Measurements from ENCODE around the gene DAPK1.

Gene DAPK1

GRCh38 chr9:87564791-87565241 lies 67.1 kb downstream of the DAPK1 start:
- Histone ChIP-seq H3K4me3 (ENCODE audit: low read depth, low read length) (no peak overlapping the region), H3K36me3 (ENCODE audit: control insufficient read depth in 2 of 2, insufficient read depth in 1 of 2, low read length in 2 of 2) (no peaks in the 10 kb centered on the region), H3K9me3 (ENCODE audit: control insufficient read depth, insufficient read depth, low read depth, low read length) (no peaks in the 10 kb centered on the region), H3K4me1 (ENCODE audit: control insufficient read depth, insufficient read depth, low read length) (peaks cover 9% of the 10 kb centered on the region), H3K27ac (ENCODE audit: extremely low read depth, low read depth, low read length) (no peak overlapping the region)
- POLR2A ChIA-PET: no interaction called here
- CTCF ChIA-PET: no interaction called here
- TF ChIP-seq ZNF558 (tag by site-specific recombination; IDR thresholded peaks at IDR 0.05) (no peak), ZNF664 (tag by site-specific recombination; IDR thresholded peaks at IDR 0.05) (no peak), ZNF274 (IDR thresholded peaks at IDR 0.05; ENCODE audit: low read length) (no peak), ZNF274 (tag by site-specific recombination; IDR thresholded peaks at IDR 0.05; ENCODE audit: borderline replicate concordance) (no peak), OVOL3 (tag by site-specific recombination; IDR thresholded peaks at IDR 0.05) (no peak), ZNF473 (tag by site-specific recombination; IDR thresholded peaks at IDR 0.05) (no peak), ZNF169 (tag by site-specific recombination; IDR thresholded peaks at IDR 0.05) (no peak), TRIM28 (IDR thresholded peaks at IDR 0.05; ENCODE audit: borderline replicate concordance, low read length) (no peak), ZNF157 (tag by site-specific recombination; IDR thresholded peaks at IDR 0.05) (no peak), MZF1 (tag by site-specific recombination; IDR thresholded peaks at IDR 0.05; ENCODE audit: borderline replicate concordance) (no peak), ZBTB48 (tag by site-specific recombination; IDR thresholded peaks at IDR 0.05) (no peak), ZNF324 (tag by site-specific recombination; IDR thresholded peaks at IDR 0.05) (no peak)
- TF ChIP-seq, protein P1, sequence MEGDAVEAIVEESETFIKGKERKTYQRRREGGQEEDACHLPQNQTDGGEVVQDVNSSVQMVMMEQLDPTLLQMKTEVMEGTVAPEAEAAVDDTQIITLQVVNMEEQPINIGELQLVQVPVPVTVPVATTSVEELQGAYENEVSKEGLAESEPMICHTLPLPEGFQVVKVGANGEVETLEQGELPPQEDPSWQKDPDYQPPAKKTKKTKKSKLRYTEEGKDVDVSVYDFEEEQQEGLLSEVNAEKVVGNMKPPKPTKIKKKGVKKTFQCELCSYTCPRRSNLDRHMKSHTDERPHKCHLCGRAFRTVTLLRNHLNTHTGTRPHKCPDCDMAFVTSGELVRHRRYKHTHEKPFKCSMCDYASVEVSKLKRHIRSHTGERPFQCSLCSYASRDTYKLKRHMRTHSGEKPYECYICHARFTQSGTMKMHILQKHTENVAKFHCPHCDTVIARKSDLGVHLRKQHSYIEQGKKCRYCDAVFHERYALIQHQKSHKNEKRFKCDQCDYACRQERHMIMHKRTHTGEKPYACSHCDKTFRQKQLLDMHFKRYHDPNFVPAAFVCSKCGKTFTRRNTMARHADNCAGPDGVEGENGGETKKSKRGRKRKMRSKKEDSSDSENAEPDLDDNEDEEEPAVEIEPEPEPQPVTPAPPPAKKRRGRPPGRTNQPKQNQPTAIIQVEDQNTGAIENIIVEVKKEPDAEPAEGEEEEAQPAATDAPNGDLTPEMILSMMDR (tag by site-specific recombination; IDR thresholded peaks at IDR 0.05): no peak

GRCh38 chr9:87567001-87567400 lies 69.3 kb downstream of the DAPK1 start:
- H3K4me1 ChIP-seq (ENCODE audit: control insufficient read depth, insufficient read depth, low read length): peaks cover 28% of the 10 kb centered on the region
- no peaks in the 10 kb centered on the region for H3K9me3 ChIP-seq (ENCODE audit: control insufficient read depth, insufficient read depth, low read depth, low read length)
- no peak overlapping the region for H3K4me3 ChIP-seq (ENCODE audit: low read depth, low read length)
- H3K36me3 ChIP-seq (ENCODE audit: control insufficient read depth in 2 of 2, insufficient read depth in 1 of 2, low read length in 2 of 2): no peaks in the 10 kb centered on the region
- CTCF ChIA-PET: interaction anchor here (0.5 kb wide), 1 partner anchor 606 kb away, joined by 4 read pairs; no protein-coding TSS in a partner anchor
- POLR2A ChIA-PET: no interaction called here
- TF ChIP-seq ZNF623 (tag by site-specific recombination; IDR thresholded peaks at IDR 0.05) (no peak), ZFP37 (tag by site-specific recombination; IDR thresholded peaks at IDR 0.05) (peak; percentile 77; the same call in 1 of the 2 replicates)
- TF ChIP-seq, protein P2, sequence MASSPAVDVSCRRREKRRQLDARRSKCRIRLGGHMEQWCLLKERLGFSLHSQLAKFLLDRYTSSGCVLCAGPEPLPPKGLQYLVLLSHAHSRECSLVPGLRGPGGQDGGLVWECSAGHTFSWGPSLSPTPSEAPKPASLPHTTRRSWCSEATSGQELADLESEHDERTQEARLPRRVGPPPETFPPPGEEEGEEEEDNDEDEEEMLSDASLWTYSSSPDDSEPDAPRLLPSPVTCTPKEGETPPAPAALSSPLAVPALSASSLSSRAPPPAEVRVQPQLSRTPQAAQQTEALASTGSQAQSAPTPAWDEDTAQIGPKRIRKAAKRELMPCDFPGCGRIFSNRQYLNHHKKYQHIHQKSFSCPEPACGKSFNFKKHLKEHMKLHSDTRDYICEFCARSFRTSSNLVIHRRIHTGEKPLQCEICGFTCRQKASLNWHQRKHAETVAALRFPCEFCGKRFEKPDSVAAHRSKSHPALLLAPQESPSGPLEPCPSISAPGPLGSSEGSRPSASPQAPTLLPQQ (tag by site-specific recombination; IDR thresholded peaks at IDR 0.05): no peak
- H3K27ac ChIP-seq (ENCODE audit: extremely low read depth, low read depth, low read length): no peak overlapping the region

DNA sequence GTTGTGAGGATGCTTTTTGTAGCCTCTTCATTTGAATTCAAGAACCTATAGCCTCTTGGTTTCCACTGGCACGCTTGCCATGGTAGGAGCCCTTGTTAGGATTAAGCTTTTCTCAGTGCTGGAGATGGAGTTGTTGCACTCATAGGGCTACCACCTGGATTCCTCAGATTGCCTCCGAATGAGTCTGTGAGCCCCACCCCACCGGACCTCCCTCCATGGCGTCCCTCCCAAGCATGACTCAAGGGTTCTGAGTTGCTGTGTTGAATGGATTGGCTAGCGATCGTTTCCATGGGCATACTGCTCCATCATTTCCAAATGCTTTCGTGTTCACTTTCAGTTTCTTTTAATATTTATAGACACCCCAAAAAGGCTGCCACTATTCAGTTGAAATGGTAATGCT lies 69.9 kb downstream of the DAPK1 start:
- H3K27ac ChIP-seq (ENCODE audit: extremely low read depth, low read depth, low read length): no peak overlapping the region
- no peaks in the 10 kb centered on the region for H3K36me3 ChIP-seq (ENCODE audit: control insufficient read depth in 2 of 2, insufficient read depth in 1 of 2, low read length in 2 of 2)
- ChIA-PET POLR2A (no interaction called here), CTCF (interaction anchor here (0.6 kb wide), 1 partner anchor 230 kb away, joined by 3 read pairs; no protein-coding TSS in a partner anchor)
- no peak for TF ChIP-seq ZNF10 (tag by site-specific recombination; IDR thresholded peaks at IDR 0.05)
- TF ChIP-seq MZF1 (tag by site-specific recombination; IDR thresholded peaks at IDR 0.05; ENCODE audit: borderline replicate concordance): no peak
- TF ChIP-seq ZNF585B (tag by site-specific recombination; IDR thresholded peaks at IDR 0.05): no peak
- TF ChIP-seq ZNF521 (tag by site-specific recombination; IDR thresholded peaks at IDR 0.05): no peak
- no peak for TF ChIP-seq ZNF311 (tag by site-specific recombination; IDR thresholded peaks at IDR 0.05; ENCODE audit: borderline replicate concordance)
- TF ChIP-seq ZFP69B (tag by site-specific recombination; IDR thresholded peaks at IDR 0.05): no peak
- TF ChIP-seq ZNF571 (tag by site-specific recombination; IDR thresholded peaks at IDR 0.05): no peak
- TF ChIP-seq ZNF24 (tag by site-specific recombination; IDR thresholded peaks at IDR 0.05): no peak
- no peak for TF ChIP-seq ZNF544 (tag by site-specific recombination; IDR thresholded peaks at IDR 0.05)
- TF ChIP-seq ZBTB48 (tag by site-specific recombination; IDR thresholded peaks at IDR 0.05): no peak
- TF ChIP-seq, protein P2 (tag by site-specific recombination; IDR thresholded peaks at IDR 0.05): no peak
- TF ChIP-seq ZNF433 (tag by site-specific recombination; IDR thresholded peaks at IDR 0.05; ENCODE audit: low read depth): no peak
- no peak overlapping the region for H3K4me3 ChIP-seq (ENCODE audit: low read depth, low read length)
- peaks cover 28% of the 10 kb centered on the region for H3K4me1 ChIP-seq (ENCODE audit: control insufficient read depth, insufficient read depth, low read length)
- no peaks in the 10 kb centered on the region for H3K9me3 ChIP-seq (ENCODE audit: control insufficient read depth, insufficient read depth, low read depth, low read length)
